Activated effector memory CD4-positive, alpha-beta T cell treated with Interleukin-2 at 50 U/mL for 16 hours (primary cell): ENCODE measurements around the gene SDE2.
"Not testable (repeated sequence)": the region's sequence is repeated elsewhere in the genome, so short reads cannot be mapped to it uniquely, and the experiment has no call there.

Experiments
- DNase-seq: peaks from one replicate; pipeline ENCODE4 v3.0.0-alpha.2; 2020

SDE2 gene

GRCh38 chr1:225973158-225973557 is 26.0 kb downstream of the SDE2 start:
- no peak for DNase-seq

GRCh38 chr1:225972344-225973152 is 26.6 kb downstream of the SDE2 start:
- no peak for DNase-seq

GRCh38 chr1:225970592-225971157 is 28.5 kb downstream of the SDE2 start:
- DNase-seq, result not testable (repeated sequence)

- DNase-seq, result not testable (repeated sequence)
Measured at GRCh38 chr1:225969751-225970150, 29.4 kb downstream of the SDE2 start.

GRCh38 chr1:225965231-225965630 is 33.9 kb downstream of the SDE2 start:
- DNase-seq, result no peak

- no peak for DNase-seq
Measured at GRCh38 chr1:225963735-225964530, 35.2 kb downstream of the SDE2 start.

- peak; percentile 29 for DNase-seq
Measured at GRCh38 chr1:225962440-225962975, 36.6 kb downstream of the SDE2 start.

- DNase-seq, result no peak
Measured at GRCh38 chr1:225961659-225962439, 37.3 kb downstream of the SDE2 start.

GRCh38 chr1:225958041-225958440 is 41.1 kb downstream of the SDE2 start:
- DNase-seq, result no peak

GRCh38 chr1:225954753-225955152 is 44.4 kb downstream of the SDE2 start:
- DNase-seq, result no peak

- DNase-seq, result no peak
Measured at GRCh38 chr1:225953315-225953714, 45.8 kb downstream of the SDE2 start.

- DNase-seq, result no peak
Measured at GRCh38 chr1:225950905-225951497, 48.1 kb downstream of the SDE2 start.

- no peak for DNase-seq
Measured at GRCh38 chr1:225949041-225949440, 50.1 kb downstream of the SDE2 start.

GRCh38 chr1:225946803-225947202 is 52.3 kb downstream of the SDE2 start:
- DNase-seq, result no peak

GRCh38 chr1:225946082-225946620 is 53.0 kb downstream of the SDE2 start:
- DNase-seq, result no peak

GRCh38 chr1:225945564-225945963 is 53.6 kb downstream of the SDE2 start:
- DNase-seq, result no peak

- no peak for DNase-seq
Measured at GRCh38 chr1:225944951-225945350, 54.2 kb downstream of the SDE2 start.

GRCh38 chr1:225944387-225944786 is 54.8 kb downstream of the SDE2 start:
- DNase-seq, result no peak

GRCh38 chr1:225943582-225943981 is 55.6 kb downstream of the SDE2 start:
- DNase-seq, result no peak

- DNase-seq, result no peak
Measured at GRCh38 chr1:225942574-225942973, 56.6 kb downstream of the SDE2 start.

- no peak for DNase-seq
Measured at GRCh38 chr1:225941942-225942222, 57.3 kb downstream of the SDE2 start.
